ENCODE measurements around the gene ANKAR. TPM values are rescaled to one million over a fixed set of nuclear protein-coding genes. Genes with fewer than 3 reads are reported as not detected.

Gene ANKAR
- total RNA-seq, 1 experiment from 2014 or later = 1.3 TPM

- TF ChIP-seq RORB (CRISPR knock-in tag; IDR thresholded peaks at IDR 0.05) = no peak
- no peak for TF ChIP-seq E2F4 (CRISPR knock-in tag; IDR thresholded peaks at IDR 0.05; ENCODE audit: borderline replicate concordance, low read depth)
- no peak for TF ChIP-seq OVOL2 (CRISPR knock-in tag; IDR thresholded peaks at IDR 0.05; ENCODE audit: borderline replicate concordance)
- TF ChIP-seq, protein P1, sequence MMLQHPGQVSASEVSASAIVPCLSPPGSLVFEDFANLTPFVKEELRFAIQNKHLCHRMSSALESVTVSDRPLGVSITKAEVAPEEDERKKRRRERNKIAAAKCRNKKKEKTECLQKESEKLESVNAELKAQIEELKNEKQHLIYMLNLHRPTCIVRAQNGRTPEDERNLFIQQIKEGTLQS (CRISPR knock-in tag; conservative IDR thresholded peaks at IDR 0.05) = no peak
- no peak for TF ChIP-seq ZNF317 (CRISPR knock-in tag; IDR thresholded peaks at IDR 0.05; ENCODE audit: borderline replicate concordance, low read depth)
- TF ChIP-seq ZNF396 (CRISPR knock-in tag; IDR thresholded peaks at IDR 0.05; ENCODE audit: borderline replicate concordance) = no peak
- TF ChIP-seq PRRX2 (CRISPR knock-in tag; IDR thresholded peaks at IDR 0.05) = no peak
- TF ChIP-seq ZNF121 (CRISPR knock-in tag; IDR thresholded peaks at IDR 0.05) = no peak
- no peak for TF ChIP-seq TP53 (CRISPR knock-in tag; IDR thresholded peaks at IDR 0.05)
- TF ChIP-seq, protein P2, sequence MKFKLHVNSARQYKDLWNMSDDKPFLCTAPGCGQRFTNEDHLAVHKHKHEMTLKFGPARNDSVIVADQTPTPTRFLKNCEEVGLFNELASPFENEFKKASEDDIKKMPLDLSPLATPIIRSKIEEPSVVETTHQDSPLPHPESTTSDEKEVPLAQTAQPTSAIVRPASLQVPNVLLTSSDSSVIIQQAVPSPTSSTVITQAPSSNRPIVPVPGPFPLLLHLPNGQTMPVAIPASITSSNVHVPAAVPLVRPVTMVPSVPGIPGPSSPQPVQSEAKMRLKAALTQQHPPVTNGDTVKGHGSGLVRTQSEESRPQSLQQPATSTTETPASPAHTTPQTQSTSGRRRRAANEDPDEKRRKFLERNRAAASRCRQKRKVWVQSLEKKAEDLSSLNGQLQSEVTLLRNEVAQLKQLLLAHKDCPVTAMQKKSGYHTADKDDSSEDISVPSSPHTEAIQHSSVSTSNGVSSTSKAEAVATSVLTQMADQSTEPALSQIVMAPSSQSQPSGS (CRISPR knock-in tag; IDR thresholded peaks at IDR 0.05; ENCODE audit: borderline replicate concordance, low read depth) = no peak
- no peak for TF ChIP-seq NR2C2 (CRISPR knock-in tag; IDR thresholded peaks at IDR 0.05)
- TF ChIP-seq MYBL2 (CRISPR knock-in tag; IDR thresholded peaks at IDR 0.05) = no peak
- no peak for TF ChIP-seq JUN (CRISPR knock-in tag; IDR thresholded peaks at IDR 0.05)
- TF ChIP-seq KAT7 (CRISPR knock-in tag; IDR thresholded peaks at IDR 0.05; ENCODE audit: borderline replicate concordance) = no peak
- TF ChIP-seq AFF4 (CRISPR knock-in tag; IDR thresholded peaks at IDR 0.05; ENCODE audit: borderline replicate concordance) = no peak
- no peak for TF ChIP-seq NFYB (CRISPR knock-in tag; conservative IDR thresholded peaks at IDR 0.05; ENCODE audit: low read depth)
- no peak overlapping the region for H3K4me3 Mint-ChIP-seq
- no peaks in the 10 kb centered on the region; the same call in 1 of the 2 replicates for H3K27me3 Mint-ChIP-seq (ENCODE audit: low read depth)
- peaks cover 8% of the 10 kb centered on the region for H3K9me3 Mint-ChIP-seq
- H3K27ac Mint-ChIP-seq = no peak overlapping the region
- DNase-seq (ENCODE audit: low spot score) (no peak), ATAC-seq (no peak)
- peaks cover 5% of the 10 kb centered on the region; the same call in 1 of the 2 replicates for H3K4me1 Mint-ChIP-seq
- H3K36me3 Mint-ChIP-seq = 0 out of 2 replicates have a peak, but pooled peaks cover 8% of the 10 kb centered on the region
- ChIA-PET CTCF (interaction anchor here (1.1 to 2.2 kb wide), 3 partner anchors 40 to 104 kb away, joined by 3 to 8 read pairs (median 5); partner anchors contain the start of gene OSGEPL1), POLR2A (no interaction called here)
Observed at GRCh38 chr2:189658306-189659212, 15.9 kb upstream of the ANKAR start.

- Mint-ChIP-seq H3K4me1 (peaks cover 5% of the 10 kb centered on the region; the same call in 1 of the 2 replicates), H3K36me3 (no peaks in the 10 kb centered on the region; the same call in 1 of the 2 replicates), H3K4me3 (no peak overlapping the region), H3K27me3 (ENCODE audit: low read depth) (no peaks in the 10 kb centered on the region), H3K9me3 (peaks cover under 1% of the 10 kb centered on the region; the same call in 1 of the 2 replicates), H3K27ac (no peak overlapping the region)
- DNase-seq (ENCODE audit: low spot score) (no peak), ATAC-seq (no peak)
- ChIA-PET POLR2A (no interaction called here), CTCF (interaction anchor here (2.2 kb wide), 1 partner anchor 39 kb away, joined by 5 read pairs; no protein-coding TSS in a partner anchor)
- TF ChIP-seq, protein P2 (CRISPR knock-in tag; IDR thresholded peaks at IDR 0.05; ENCODE audit: borderline replicate concordance, low read depth) = no peak
- TF ChIP-seq ATF1 (CRISPR knock-in tag; IDR thresholded peaks at IDR 0.05) (no peak), AR (CRISPR knock-in tag; IDR thresholded peaks at IDR 0.05) (no peak), ZMAT4 (CRISPR knock-in tag; IDR thresholded peaks at IDR 0.05) (no peak)
Observed at GRCh38 chr2:189659734-189660133, 14.7 kb upstream of the ANKAR start.

Data from WTC11 (cell line).